Left cardiac atrium (tissue), 4 donors: ENCODE measurements around the gene GRM3. TPM values are rescaled to one million over a fixed set of nuclear protein-coding genes. Genes with fewer than 3 reads are reported as not detected.
"Not testable (repeated sequence)": the region's sequence is repeated elsewhere in the genome, so short reads cannot be mapped to it uniquely, and the experiment has no call there.

Experiments used
- ATAC-seq, 2 donors: fragments of 200-7000 bp; cut with Tn5 transposase; one replicate each; pipeline ENCODE4 v1.9.1; 2020; ENCODE audit warnings: mild to moderate bottlenecking in 2 of 2, moderate library complexity in 2 of 2
- DNase-seq: peaks from one replicate; pipeline ENCODE4 v3.0.0-alpha.2; 2020
- intact Hi-C, 2 donors: fragments of 100-400 bp; cut with DNase I; formaldehyde crosslinking; loops; one replicate each; pipeline versions ENCODE4 v1.14.1 to v1.15.1; 2022 to 2023
- long read RNA-seq: library from polyadenylated mRNA; unstranded; transcript quantifications from one replicate; pipeline ENCODE4 v2.0.0, GENCODE V29; 2021
- total RNA-seq, 2 donors: library from RNA; stranded (reverse); fragmentation: NEBNext Ultra II Directional; extraction: Animal tissue kit (Norgen Biotek cat#: 25700); gene quantifications; one replicate each; pipeline ENCODE4 v1.2.1, GENCODE V29; 2021
- donor health status: DM: no; HTN: yes; CAD: no.
- donor health status: DM: no; HTN: yes; CAD: no; lungs with severe emphysema.
- donor health status: DM: yes; HTN: yes; CAD: no.
- donor health status: Dilated cardiomyopathy.

GRM3 gene
- total RNA-seq, result under 1 TPM in 1 of 2 donors, not detected in 1; 0.18 TPM
- long read RNA-seq, result 0 reads

- intact Hi-C loops, result no loop called here
- ATAC-seq, result peak; percentile 76 to 87
- DNase-seq, result peak; percentile 36
Measured at GRCh38 chr7:86643561-86644281, at the start of gene GRM3. Gene GRM3, plus strand, starts transcription at chr7:86643909. Its CDS starts 121,237 bp downstream, at chr7:86765146.

- ATAC-seq, result no peak
- intact Hi-C loops, result no loop called here
- no peak for DNase-seq
Measured at GRCh38 chr7:86598311-86598710, 45.4 kb upstream of the GRM3 start.

GRCh38 chr7:86598721-86599120 lies 45.0 kb upstream of the GRM3 start:
- ATAC-seq (no peak), DNase-seq (no peak)
- intact Hi-C loops, result no loop called here

GRCh38 chr7:86600506-86601290 lies 43.0 kb upstream of the GRM3 start:
- DNase-seq (no peak), ATAC-seq (peak in 1 of 2 donors; percentile 23)
- intact Hi-C loops, result no loop called here

- intact Hi-C loops, ATAC-seq, DNase-seq: not testable (repeated sequence)
Measured at GRCh38 chr7:86615711-86616110, 28.0 kb upstream of the GRM3 start.

- intact Hi-C loops, result no loop called here
- DNase-seq (peak; percentile 18), ATAC-seq (peak; percentile 34 to 44)
Measured at GRCh38 chr7:86644282-86645224, 844 bp downstream of the GRM3 start.

GRCh38 chr7:86645225-86645608 lies 1.5 kb downstream of the GRM3 start:
- DNase-seq, result no peak
- ATAC-seq, result peak in 1 of 2 donors; percentile 8
- intact Hi-C loops, result no loop called here

GRCh38 chr7:86645676-86646276 lies 2.1 kb downstream of the GRM3 start:
- intact Hi-C loops, result no loop called here
- ATAC-seq, result no peak
- no peak for DNase-seq

GRCh38 chr7:86647385-86648094 lies 3.8 kb downstream of the GRM3 start:
- intact Hi-C loops, result no loop called here
- DNase-seq (no peak), ATAC-seq (no peak)

GRCh38 chr7:86648169-86648568 lies 4.5 kb downstream of the GRM3 start:
- intact Hi-C loops, result no loop called here
- ATAC-seq, result no peak

GRCh38 chr7:86653919-86654659 lies 10.4 kb downstream of the GRM3 start:
- intact Hi-C loops, result no loop called here
- ATAC-seq (peak; percentile 65 to 89), DNase-seq (peak; percentile 34)

More at GRCh38 chr7:86648169-86648568, 4.5 kb downstream of the GRM3 start:
- DNase-seq, result no peak

- ATAC-seq (no peak), DNase-seq (no peak)
- intact Hi-C loops, result no loop called here
Measured at GRCh38 chr7:86657948-86658347, 14.2 kb downstream of the GRM3 start.

- intact Hi-C loops, result no loop called here
- ATAC-seq (no peak), DNase-seq (no peak)
Measured at GRCh38 chr7:86660950-86661462, 17.3 kb downstream of the GRM3 start.

- intact Hi-C loops, result no loop called here
- no peak for ATAC-seq
- no peak for DNase-seq
Measured at GRCh38 chr7:86664486-86664885, 20.8 kb downstream of the GRM3 start.

- DNase-seq (no peak), ATAC-seq (no peak)
- intact Hi-C loops, result loop anchor here (5.0 kb wide), 1 partner anchor 152 kb away; no protein-coding TSS in a partner anchor
Measured at GRCh38 chr7:86664991-86665390, 21.3 kb downstream of the GRM3 start.

- DNase-seq (no peak), ATAC-seq (no peak)
- intact Hi-C loops, result loop anchor here (5.0 kb wide), 1 partner anchor 152 kb away; no protein-coding TSS in a partner anchor
Measured at GRCh38 chr7:86665669-86666068, 22.0 kb downstream of the GRM3 start.

GRCh38 chr7:86667732-86668131 lies 24.0 kb downstream of the GRM3 start:
- no peak for DNase-seq
- ATAC-seq, result no peak
- intact Hi-C loops, result loop anchor here (5.0 kb wide), 1 partner anchor 150 kb away; no protein-coding TSS in a partner anchor
